IPS-18c (cell line): Measurements from ENCODE around the gene ARID1A.
"Not testable (repeated sequence)": the region's sequence is repeated elsewhere in the genome, so short reads cannot be mapped to it uniquely, and the experiment has no call there.

Experiments used
- H3K4me3 ChIP-seq: 2 replicates; pipeline ENCODE4 v1.7.0; 2013; ENCODE audit warnings: low read depth, mild to moderate bottlenecking, low read length, moderate library complexity; ENCODE audit not compliant: insufficient read depth
- H3K9me3 ChIP-seq: one replicate; pipeline ENCODE4 v1.6.1; 2013; ENCODE audit warnings: mild to moderate bottlenecking, low read length, moderate library complexity; ENCODE audit not compliant: control insufficient read depth, insufficient read depth

Gene ARID1A

GRCh38 chr1:26695356-26696118, at the start of gene ARID1A:
Gene ARID1A (plus strand): TSS chr1:26696015. CDS start chr1:26696404, 389 bp downstream.
- Histone ChIP-seq H3K9me3 (no peaks in the 10 kb centered on the region), H3K4me3 (peak within 1 kb of the TSS; percentile 73)

GRCh38 chr1:26664802-26665201, 31.0 kb upstream of the ARID1A start:
- no peak overlapping the region for H3K4me3 ChIP-seq
- H3K9me3 ChIP-seq: no peaks in the 10 kb centered on the region

DNA sequence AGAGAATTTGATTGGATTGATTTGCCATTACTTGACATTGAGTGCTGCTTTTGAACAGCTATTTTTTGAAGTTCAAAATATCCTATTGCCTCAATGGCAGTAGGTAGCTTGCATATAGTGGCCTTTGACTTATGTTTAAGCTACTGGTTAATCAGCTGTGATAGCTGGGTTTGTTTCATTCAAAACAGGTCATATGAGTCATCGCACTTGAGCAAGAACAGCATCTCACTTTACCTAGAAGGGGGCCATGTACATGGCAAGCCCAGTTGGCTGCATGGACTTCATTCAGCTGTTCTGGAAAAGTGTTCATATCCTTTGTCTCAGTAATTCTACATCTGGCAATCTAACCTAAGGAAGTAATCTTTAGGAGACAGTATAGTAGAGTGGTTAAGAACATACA, 29.0 kb upstream of the ARID1A start:
- no peaks in the 10 kb centered on the region for H3K9me3 ChIP-seq
- H3K4me3 ChIP-seq: no peak overlapping the region

DNA sequence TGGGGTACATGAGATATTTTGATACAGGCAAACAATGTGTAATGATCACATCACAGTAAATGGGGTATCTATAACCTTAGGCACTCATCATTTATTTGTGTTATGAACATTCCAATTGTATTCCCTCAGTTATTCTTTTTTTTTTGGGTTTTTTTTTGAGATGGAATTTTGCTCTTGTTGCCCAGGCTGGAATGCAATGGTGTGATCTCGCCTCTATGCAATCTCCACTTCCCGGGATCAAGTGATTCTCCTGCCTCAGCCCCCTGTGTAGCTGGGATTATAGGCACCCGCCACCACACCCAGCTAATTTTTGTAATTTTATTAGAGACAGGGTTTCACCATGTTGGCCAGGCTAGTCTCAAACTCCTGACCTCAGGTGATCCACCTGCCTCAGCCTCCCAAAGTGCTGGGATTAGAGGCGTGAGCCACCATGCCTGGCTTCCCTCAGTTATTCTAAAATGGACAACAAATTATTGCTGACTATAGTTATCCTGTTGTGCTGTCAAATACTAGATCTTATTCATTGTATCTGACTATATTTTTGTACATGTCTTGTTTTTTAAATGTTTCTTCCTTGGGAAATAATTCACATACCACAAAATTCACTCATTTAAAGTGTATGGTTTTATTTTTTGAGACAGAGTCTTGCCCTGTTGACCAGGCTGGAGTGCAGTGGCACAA, 27.6 kb upstream of the ARID1A start:
- H3K9me3 ChIP-seq, H3K4me3 ChIP-seq: not testable (repeated sequence)

- Histone ChIP-seq H3K9me3 (no peaks in the 10 kb centered on the region), H3K4me3 (no peak overlapping the region)
These were observed 18.3 kb upstream of the ARID1A start for GRCh38 chr1:26677306-26678115.

DNA sequence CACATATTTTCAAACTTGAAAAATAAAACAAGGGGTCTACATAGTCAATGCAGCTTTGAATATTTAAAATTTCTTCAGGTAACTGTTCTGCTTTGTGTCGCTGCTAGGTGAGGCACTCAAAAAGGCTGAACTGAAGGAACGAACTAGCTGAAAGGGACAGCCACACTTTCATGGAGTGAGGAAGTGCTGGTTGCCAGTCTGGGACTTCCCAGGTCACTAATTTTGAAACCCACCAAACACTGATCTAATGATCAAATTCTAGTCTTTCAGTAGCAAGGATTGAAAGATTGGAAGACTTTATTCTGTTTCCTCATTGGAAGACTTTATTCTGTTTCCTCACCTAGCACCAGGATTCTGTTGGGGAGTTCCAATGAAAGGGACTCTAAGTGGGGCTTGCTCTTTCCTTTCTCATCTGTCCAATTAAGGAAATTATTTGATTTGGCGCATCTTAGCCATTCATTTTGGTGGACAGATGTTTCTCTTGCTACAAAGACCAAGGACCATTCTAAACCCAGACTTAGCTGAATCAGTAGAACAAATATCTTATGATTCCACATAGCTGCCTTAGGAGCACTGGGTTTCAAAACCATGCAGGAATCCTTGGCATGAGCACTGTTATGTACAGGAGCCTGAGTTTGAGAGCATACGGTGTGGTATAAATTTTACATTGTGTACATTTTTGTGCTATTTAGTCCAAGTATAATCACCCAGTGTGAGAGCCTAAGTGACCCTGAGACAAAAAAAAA, 10.9 kb upstream of the ARID1A start:
- no peaks in the 10 kb centered on the region for H3K9me3 ChIP-seq
- H3K4me3 ChIP-seq: no peak overlapping the region

GRCh38 chr1:26686795-26687194, 9.0 kb upstream of the ARID1A start:
- Histone ChIP-seq H3K9me3 (no peaks in the 10 kb centered on the region), H3K4me3 (no peak overlapping the region)

DNA sequence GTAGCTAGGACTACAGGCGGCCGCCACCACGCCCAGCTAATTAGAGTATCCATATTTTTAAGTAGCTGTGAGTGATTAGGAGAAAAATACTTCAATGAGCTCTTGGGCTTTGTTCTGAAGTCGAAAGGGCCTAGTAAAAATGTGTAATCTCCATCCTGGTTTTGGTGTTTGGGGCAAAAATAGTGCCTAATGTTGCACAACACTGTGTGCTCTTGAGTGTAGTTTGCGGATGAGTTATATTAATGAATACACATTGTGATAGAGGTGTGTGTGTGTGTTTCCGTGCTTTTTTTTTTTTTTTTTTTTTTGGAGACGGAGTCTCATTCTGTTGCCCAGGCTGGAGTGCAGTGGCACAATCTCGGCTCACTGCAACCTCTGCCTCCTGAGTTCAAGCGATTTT, 6.3 kb upstream of the ARID1A start:
- H3K4me3 ChIP-seq: no peak overlapping the region
- H3K9me3 ChIP-seq: no peaks in the 10 kb centered on the region

- no peak overlapping the region for H3K4me3 ChIP-seq
- H3K9me3 ChIP-seq: no peaks in the 10 kb centered on the region
These were observed 5.7 kb upstream of the ARID1A start for GRCh38 chr1:26690157-26690556.

DNA sequence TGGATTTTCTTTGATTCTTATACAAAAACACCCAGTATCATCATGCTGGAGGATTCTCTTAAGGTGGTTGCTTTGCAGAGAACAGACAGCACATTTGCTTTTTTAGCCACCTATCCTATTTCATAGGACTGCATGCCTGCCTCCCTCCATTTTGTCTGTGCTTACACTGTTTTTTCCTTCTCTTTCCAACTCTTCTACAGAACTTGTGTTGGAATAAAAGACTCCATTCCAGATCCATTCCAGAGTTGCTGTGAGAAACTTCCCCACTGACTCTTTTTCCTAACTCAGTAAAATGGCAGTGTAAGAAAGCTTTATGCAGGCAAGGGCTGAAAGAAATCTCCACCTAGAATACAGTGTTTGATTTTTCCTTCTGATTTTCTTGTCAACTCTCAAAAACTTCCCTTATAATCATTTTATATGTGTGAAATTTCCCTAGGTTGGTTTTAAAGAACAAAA, 5.2 kb upstream of the ARID1A start:
- Histone ChIP-seq H3K9me3 (no peaks in the 10 kb centered on the region), H3K4me3 (no peak overlapping the region)

- peak overlapping the region; percentile 53 for H3K4me3 ChIP-seq
These were observed 3.5 kb upstream of the ARID1A start for GRCh38 chr1:26692211-26692792.

DNA sequence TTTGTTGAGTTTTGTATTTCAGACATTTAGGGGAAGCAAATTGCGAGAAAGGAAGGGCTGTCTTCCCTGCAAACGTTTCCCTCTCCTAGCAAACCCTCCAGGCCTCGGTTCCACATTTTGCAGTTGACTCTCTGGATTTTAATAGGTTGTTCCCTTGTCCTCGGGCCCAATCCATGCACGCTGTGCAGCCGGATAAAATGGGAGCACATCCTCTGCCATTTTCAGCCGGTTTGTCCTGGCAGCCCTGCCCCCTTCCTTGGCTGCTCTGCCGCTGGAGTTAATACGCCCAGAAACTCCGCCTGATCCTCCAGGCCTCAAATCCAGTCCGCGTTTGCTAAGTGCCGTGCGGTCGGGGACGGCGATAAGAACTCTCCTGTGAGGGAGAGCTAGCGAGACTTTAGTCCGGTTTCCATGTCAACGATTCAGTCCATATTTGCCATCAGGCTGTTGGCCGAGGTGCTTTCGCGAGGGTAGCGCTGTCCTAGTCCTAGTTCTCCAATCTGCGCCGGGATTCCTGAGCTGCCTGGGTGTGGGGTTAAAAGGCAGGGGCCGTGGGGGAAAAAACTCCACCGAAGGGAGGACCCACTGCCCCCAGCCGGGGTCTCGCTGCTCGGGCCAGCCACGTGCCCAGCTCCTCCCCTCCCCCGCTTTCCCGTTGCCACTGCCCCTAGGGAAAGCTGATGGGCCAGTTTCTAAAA, 2.9 kb upstream of the ARID1A start:
- Histone ChIP-seq H3K4me3 (peak overlapping the region; percentile 53), H3K9me3 (no peaks in the 10 kb centered on the region)

More at GRCh38 chr1:26692211-26692792, 3.5 kb upstream of the ARID1A start:
- no peaks in the 10 kb centered on the region for H3K9me3 ChIP-seq

GRCh38 chr1:26693599-26694572, 1.9 kb upstream of the ARID1A start:
- no peaks in the 10 kb centered on the region for H3K9me3 ChIP-seq
- H3K4me3 ChIP-seq: peak overlapping the region; percentile 53; the same call in 1 of the 2 replicates

DNA sequence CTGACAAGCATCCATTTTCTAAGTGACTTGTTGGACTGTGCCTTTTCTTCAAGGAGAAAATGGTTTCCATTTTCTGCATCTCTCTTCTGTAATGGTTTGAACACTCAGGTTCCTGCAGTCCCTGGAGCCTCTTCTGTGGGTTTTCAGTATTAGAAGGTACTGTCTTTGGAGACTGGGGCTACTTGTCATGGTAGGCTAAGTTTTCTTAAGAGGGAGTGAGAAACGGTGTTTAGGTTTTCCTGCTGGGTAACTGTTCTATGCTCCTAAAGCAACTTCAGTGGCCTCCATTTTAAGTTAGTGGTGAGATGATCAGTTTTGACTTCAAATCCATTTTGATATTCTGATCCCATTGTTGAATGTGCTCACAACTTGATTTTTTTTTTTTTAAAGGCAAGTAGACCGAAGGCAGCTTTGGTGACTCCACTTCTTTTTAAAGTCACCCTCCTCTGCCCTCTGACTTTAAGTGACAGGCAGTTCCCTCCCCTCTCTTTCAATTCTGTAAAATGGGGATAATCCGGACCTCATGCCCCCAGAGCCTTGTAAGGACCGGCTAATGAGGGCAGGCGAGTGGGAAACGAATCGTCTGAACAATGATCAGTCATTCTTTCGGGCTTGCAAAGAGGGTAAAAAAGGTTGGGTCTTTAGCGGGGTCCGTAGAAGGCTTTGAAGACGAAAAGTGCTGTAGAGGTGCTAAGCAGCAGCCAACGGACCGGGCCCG, 1.0 kb upstream of the ARID1A start:
- no peaks in the 10 kb centered on the region for H3K9me3 ChIP-seq
- peak overlapping the region; percentile 68 for H3K4me3 ChIP-seq
